Measurements from ENCODE around the gene PKDCC.
"Not testable (repeated sequence)": the region's sequence is repeated elsewhere in the genome, so short reads cannot be mapped to it uniquely, and the experiment has no call there.

PKDCC gene

GRCh38 chr2:42031281-42032223 is 16.3 kb upstream of the PKDCC start:
- no peak for DNase-seq

DNA sequence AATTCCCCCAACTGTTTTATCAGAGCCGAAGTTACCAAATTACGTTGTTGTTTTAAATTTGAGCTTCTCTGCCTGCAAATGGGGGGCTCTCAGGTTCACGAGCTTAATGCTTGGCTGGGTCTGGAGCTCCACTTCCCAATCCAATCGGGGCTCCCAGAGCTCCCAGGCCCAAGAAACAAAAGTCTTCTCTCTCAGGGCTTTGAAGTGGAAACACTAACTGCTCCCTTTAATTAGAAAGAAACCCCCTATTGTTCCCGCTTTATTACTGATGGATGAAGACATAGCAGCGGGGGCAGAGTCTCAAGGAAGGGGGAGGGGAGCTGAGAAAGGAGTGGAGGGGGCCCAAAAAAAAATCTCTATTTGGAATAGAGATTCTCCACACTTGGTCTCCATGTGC is 15.6 kb upstream of the PKDCC start:
- no peak for DNase-seq

DNA sequence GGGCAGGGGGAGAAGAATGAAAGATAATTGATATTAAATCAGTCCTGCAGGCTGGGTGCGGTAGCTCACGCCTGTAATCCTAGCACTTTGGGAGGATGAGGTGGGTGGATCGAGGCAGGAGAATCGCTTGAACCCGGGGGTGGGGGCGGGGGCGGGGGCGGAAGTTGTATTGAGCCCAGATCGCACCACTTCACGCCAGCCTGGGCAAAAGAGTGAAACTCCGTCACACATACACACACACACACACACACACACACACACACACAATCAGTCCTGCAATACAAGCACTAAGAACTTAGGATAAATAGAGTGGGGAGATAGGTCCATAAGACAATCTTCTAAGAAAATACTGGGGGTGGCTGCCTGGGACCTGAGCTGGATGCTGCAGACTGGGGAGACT is 15.1 kb upstream of the PKDCC start:
- DNase-seq: no peak

DNA sequence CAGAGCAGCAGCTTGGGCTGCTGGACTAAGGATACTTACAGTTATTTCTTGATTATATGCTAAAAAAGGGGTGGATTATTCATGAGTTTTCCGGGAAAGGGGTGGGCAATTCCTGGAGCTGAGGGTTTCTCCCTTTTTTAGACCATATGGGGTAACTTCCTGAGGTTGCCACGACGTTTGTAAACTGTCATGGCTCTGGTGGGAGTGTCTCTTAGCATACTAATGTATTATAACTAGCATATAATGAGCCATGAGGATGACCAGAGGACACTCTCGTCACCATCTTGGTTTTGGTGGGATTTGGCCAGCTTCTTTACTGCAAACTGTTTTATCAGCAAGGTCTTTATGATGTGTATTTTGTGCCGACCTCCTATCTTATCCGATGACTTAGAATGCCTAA is 13.7 kb upstream of the PKDCC start:
- not testable (repeated sequence) for DNase-seq

- DNase-seq: no peak
Measured at GRCh38 chr2:42035241-42035640, 12.6 kb upstream of the PKDCC start.

DNA sequence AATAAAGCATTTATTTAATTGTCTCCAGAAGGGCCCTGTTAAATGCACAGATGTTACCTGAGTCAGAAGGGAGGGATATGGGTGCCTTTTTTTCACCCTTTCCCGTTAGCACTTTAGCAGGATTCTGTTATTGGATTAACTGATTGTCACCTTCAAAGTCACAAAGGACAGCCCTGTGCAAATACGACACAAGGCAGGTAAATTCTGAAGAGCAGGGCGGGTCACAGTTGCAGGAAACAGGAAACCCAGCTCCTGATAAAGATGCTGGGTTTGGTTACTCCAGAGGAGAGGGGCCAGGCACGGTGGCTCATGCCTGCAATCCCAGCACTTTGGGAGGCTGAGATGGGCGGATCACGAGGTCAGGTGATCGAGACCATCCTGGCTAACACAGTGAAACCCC is 11.4 kb upstream of the PKDCC start:
- DNase-seq: no peak

DNA sequence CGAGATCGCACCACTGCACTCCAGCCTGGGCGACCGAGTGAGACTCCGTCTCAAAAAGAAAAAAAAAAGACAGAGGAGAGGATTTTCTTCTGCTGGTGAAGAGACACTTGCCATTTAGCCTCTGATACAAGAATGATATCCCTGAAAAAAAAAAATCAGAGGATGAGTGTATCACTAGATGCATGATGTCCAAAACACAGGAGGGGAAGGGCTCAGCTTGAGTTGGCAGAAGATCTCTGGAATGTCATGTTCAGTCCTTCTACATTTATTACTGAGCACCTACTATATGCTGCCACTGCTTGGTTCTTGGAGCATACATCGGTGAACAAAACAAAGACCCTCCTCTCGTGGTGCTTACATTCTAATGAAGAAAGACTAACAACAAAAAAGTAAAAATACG is 10.9 kb upstream of the PKDCC start:
- no peak for DNase-seq

- no peak for DNase-seq
Measured at GRCh38 chr2:42040643-42041278, 7.1 kb upstream of the PKDCC start.

DNA sequence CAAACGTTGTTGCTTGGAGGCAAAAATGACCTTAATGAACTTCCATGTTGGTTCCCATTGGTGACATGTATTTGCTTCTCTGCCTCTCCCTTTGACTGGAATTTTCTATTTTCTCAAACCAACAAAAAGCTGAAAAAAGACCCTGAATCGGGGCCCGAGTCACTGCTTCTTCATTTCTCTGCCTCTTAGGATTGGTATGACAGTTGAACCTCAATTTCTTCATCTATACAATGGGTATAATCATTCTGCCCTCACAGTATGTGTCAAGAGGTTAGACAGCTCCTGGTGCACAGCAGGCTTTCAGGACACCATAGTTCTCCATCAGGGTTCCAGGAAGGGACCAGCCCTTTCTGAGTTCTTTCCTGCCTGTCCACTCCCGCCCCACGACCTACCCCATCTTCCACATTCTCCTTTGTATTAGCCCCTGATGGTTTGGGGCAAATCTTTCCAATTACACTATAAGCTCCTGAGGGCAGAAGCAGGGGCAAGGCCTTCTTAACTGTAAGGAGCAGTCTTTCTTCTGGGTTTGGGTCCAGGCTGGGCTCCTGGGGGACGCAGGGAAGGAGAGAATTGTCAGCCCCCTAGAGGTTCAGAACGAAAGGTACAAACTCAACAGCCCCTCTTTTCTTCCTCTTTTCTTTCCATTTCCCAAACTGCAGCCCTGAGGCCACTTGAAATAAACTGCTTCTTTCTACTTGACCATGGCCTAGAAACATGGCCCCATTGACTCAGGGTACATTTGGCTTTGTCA is 6.3 kb upstream of the PKDCC start:
- no peak for DNase-seq

DNA sequence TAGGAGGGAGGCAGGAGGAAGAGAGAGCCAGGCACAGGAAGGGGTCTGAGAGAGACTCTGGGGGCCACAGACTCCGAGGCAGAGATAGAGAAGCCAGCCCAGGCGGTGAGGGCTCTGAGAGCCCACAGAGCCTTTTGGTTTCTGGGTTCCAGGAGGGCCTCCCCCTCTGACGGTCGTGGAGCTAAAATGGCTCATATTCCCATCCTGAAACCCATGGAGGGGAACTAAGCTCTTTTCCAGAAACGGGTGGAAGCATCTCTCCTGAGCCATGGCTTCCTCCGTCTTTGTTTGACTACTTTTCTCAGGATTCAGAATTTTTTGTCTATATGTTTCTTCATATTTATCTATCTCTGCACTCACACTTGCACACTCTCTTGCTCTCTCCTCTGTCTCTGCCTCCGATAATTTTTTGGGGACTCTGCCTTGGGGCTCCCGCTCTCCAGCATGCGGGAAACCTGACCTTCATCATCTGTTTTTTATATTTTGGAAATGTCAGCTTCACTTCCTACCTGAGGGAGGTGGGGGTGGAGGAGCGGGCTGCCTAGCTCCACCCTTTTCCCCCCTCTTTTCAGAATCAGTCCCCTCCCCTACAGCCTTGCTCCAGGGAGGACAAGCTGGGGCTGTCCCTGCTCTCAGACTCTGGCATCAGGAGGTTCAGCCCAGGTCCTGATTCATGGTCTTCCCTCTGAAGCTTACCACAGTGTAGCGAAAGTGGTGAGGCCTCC is 5.0 kb upstream of the PKDCC start:
- no peak for DNase-seq

DNA sequence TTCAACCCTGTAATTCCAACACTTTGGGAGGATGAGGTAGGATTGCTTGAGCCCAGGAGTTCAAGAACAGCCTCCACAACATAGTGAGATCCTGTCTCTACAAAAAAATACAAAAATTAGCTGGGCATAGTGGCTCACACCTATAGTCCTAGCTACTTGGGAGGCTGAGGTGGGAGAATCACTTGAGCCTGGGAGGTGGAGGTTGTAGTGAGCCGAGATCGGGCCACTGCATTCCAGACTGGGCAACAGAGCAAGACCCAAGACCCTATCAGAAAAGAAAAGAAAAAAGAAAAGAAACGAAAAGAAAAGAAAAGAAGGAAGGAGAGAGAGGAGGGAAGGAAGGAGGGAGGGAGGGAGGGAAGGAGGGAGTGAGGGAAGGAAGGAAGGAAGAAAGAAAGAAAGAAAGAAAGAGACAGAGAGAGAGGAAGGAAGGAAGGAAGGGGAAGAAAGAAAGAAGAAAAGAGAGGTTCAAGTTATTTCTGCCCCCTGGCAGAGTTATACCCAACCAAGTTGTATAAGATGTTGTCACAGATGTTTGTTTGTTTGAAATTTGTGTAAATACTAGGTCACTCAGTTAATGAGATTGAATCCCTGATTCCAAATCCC is 3.9 kb upstream of the PKDCC start:
- no peak for DNase-seq

GRCh38 chr2:42044939-42045338 is 2.9 kb upstream of the PKDCC start:
- DNase-seq: no peak

- no peak for DNase-seq
Measured at GRCh38 chr2:42045352-42045751, 2.5 kb upstream of the PKDCC start.

DNA sequence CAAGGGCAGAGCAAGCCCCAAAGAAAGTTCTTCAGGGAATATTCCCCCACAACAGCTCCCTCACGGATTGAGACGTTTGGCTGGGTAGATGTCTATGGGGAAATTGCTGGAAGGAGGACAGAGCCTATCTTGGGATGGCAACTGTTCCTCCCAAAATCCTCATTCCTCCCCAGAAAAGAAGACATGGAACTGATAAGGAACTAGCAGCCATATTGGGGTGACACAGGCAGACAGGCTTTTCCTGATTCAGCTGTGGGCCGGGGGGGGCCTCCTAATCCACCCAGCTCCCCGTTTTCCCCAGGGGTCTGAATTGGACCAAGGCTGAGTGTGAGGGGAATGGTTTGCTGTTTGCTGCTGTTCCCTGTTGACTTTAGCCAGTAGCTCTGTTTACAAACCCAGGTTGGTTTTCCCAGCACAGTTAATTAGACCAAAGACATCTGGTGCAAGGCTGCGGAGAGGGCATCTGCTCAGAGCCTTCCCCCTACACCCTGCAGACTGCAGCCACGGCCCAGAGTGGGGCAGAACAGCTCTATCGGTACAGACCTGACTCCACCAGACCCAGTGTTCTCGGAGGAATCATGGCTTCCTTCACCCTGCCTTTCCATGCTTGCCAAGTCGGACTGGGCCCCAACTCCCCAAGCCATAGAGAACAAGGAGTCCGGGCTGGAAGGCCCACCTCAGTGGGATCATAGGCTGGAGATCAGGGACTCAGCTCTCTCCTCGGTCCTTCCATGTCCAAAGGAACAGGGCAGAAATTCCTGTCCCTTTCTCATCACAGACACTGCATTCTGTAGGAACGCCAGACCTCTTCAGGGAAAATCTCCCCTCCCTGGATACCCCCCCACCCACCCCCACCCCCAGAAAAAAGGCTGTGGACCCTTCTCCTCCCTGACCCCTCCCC is 1.7 kb upstream of the PKDCC start:
- no peak for DNase-seq

GRCh38 chr2:42046819-42047487 is 868 bp upstream of the PKDCC start:
- no peak for DNase-seq

DNA sequence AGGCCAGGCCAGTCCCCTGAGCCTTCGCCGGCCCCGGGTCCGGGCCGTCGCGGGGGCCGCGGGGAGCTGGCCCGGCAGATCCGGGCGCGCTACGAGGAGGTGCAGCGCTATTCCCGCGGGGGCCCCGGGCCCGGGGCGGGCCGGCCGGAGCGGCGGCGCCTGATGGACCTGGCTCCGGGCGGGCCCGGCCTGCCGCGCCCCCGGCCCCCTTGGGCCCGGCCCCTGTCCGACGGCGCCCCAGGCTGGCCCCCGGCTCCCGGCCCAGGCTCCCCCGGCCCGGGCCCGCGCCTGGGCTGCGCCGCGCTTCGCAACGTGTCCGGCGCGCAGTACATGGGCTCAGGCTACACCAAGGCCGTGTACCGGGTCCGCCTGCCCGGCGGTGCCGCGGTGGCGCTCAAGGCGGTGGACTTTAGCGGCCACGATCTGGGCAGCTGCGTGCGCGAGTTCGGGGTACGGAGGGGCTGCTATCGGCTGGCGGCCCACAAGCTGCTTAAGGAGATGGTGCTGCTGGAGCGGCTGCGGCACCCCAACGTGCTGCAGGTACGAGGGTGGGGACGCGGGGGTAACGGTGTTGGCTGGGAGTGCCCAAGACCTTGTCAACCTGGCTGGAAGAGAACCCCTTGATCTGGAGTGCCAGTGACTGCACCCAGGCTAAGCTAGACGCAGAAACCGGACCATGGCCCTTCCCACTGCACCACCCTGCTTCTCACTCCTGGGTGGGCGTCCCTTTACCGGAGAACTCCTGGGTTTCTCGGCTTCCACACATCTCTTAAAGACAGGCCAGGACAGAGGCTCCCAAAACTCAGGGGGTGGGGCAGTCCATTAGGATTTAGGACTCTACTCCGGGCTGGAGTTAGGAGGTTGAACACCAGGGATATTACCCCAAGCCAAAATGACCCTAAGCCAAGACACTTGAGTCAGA is 739 bp downstream of the PKDCC start:
- DNase-seq: no peak

GRCh38 chr2:42049221-42050009 is 1.6 kb downstream of the PKDCC start:
- DNase-seq: no peak

GRCh38 chr2:42050010-42050702 is 2.3 kb downstream of the PKDCC start:
- DNase-seq: no peak

Measured in cerebellar nuclear complex (tissue), 1 donor.